Activated CD4-positive, CD25-positive, alpha-beta regulatory T cell treated with anti-CD3 and anti-CD28 coated beads, Interleukin-2, amount 50 U/mL, for 16 hours (primary cell): Measurements from ENCODE around the gene GPR156.
"Not testable (repeated sequence)": the region's sequence is repeated elsewhere in the genome, so short reads cannot be mapped to it uniquely, and the experiment has no call there.

ENCODE experiments used
- DNase-seq: peaks from one replicate; pipeline ENCODE4 v3.0.0-alpha.2; 2020; ENCODE audit warnings: low read depth, low spot score

Gene GPR156

GRCh38 chr3:120274739-120275167 lies 10.3 kb downstream of the GPR156 start:
- no peak for DNase-seq

- no peak for DNase-seq
Observed at GRCh38 chr3:120272286-120272685, 12.7 kb downstream of the GPR156 start.

DNA sequence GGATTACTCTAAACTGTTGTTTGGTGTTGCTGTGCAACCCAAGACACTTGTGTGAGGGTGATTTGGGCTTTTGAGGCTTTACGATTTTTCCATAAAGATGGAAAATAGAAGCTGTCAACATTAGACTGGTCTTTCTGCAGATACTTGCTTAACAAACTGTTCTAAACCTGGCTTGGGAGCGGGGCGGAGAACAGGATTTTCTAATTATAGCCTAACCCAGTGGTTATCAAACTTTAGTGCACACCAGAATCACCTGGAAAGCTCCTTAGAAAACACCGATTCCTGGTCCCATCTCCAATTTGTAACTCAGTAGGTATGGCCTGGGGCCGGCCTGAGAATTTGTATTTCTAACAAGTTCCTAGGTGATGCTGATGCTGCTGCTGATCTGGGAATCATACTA lies 19.0 kb downstream of the GPR156 start:
- no peak for DNase-seq

GRCh38 chr3:120264963-120265362 lies 20.1 kb downstream of the GPR156 start:
- no peak for DNase-seq

DNA sequence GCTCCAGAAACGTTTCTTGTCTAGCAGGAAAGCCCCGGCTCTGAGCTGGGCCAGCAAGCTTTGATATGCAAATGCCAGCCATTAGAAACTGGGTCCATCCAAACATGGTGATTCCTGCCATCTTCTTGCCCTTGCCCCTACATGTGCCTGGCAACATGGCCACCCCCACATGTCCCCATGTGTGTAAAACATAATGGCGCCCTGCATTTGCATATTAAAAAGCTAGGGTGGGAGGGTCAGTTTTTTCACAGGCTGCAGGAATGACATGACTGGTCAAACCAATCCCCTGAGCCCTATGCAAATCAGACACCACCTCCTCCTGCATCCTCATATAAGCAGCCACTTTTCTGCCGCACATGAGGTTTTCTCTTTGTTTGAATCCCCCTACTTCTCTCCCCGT lies 21.2 kb downstream of the GPR156 start:
- DNase-seq, result no peak

- DNase-seq, result no peak
Observed at GRCh38 chr3:120258009-120258408, 27.0 kb downstream of the GPR156 start.

GRCh38 chr3:120245386-120245785 lies 39.6 kb downstream of the GPR156 start:
- DNase-seq, result no peak

- no peak for DNase-seq
Observed at GRCh38 chr3:120244834-120245225, 40.2 kb downstream of the GPR156 start.

- DNase-seq, result no peak
Observed at GRCh38 chr3:120239644-120240043, 45.4 kb downstream of the GPR156 start.

- DNase-seq, result no peak
Observed at GRCh38 chr3:120227710-120228347, 57.2 kb downstream of the GPR156 start.

DNA sequence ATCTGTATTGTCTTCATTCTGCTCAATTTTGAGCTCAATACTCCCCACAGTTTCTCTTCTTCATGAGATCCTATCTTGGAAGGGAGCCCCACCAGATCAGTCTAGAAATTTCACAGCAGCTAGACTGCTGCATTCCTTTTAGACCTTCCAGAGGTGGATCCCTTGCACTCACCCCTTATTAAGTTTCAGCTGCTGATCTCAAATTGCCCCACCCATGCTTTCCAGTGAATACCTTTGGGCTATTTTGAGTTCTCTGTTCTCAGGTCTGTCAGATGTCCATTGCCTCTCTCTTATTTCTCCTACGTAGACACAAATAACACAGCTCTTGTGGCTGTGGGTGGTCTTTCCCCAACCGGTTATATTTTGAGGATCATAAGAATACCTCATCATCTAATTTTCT lies 60.8 kb downstream of the GPR156 start:
- DNase-seq, result no peak

DNA sequence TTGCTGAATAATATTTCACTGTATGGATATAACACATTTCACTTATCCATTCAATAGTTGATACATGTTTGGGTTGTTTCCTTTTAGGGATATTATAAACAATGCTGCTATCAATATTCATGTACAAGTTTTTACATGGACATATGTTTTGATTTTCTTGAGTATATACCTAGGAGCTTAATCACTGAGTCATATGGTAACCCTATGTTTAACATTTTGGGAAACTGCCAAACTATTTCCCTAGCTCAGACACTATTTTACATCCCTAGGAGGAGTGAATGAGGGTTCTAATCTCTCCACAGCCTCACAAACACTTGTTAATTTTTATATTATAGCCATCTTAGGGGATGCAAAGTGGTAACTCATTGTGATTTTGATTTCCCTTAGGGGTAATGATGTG lies 66.0 kb downstream of the GPR156 start:
- no peak for DNase-seq

DNA sequence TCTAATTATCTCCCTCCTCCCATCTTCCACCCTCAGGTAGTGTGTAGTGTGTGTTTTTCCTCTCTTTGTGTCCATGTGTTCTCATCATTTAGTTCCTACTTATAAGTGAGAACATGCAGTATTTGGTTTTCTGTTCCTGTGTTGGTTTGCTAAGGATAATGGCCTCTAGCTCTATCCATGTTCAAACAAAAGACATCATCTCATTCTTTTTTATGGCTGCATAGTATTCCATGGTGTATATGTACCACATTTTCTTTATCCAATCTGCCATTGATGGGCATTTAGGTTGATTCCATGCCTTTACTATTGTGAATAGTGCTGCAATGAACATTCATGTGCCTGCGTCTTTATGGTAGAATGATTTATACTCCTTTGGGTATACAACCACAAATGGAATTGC lies 68.4 kb downstream of the GPR156 start:
- DNase-seq, result not testable (repeated sequence)

DNA sequence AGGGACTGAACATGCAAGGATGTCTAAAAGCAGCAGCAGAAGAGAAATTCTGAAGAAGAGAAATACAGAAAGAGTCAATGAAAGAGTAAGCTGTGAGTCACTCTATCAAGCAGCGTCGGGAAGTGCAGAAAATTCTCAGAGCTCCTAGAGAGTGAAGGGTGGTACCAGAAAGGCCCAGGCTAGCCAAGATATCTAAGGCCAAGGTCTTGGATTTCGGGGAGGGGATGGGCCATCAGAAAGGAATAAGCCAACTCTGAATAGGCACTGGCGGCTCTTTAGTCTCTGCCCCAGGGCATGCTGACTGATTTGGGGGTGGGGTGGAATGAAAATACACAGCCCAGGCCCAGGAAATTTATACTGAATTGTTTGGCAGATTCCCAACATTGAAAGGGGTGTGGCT lies 70.8 kb downstream of the GPR156 start:
- DNase-seq, result no peak

DNA sequence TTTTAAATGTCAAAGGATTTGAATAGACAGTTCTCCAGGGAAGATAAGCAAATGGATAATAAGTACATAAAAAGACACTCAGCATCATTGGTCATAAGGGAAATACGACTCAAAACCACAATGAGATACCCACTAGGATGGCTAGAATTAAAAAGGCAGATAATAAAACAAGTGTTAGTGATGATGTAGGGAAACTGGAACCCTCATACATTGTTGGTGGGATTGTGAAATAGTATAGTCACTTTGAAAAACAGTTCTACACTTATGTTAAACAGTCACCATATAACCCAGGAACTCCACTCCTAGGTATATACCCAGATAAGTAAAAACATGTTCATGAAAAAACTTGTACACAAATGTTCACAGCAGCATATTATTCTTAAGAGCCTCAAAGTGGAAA lies 72.5 kb downstream of the GPR156 start:
- no peak for DNase-seq

DNA sequence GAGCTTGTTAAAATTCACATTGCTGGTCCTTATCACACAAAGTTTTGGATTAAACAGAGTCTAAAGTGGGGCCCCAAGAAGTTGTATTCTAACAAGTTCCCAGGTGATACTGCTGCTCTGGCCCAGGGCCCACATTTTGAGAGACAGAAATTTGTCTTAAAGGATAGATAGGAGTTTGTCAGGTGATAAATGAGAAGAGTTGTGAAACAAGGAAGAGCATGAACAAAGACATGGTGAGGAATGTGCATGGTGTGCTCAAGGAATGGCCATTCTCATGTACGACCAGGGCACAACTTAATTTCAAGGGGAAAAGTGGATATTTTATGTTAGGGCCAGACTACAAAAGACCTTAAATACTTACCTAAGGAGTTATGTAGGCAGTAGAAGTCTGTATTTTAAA lies 75.6 kb downstream of the GPR156 start:
- no peak for DNase-seq

DNA sequence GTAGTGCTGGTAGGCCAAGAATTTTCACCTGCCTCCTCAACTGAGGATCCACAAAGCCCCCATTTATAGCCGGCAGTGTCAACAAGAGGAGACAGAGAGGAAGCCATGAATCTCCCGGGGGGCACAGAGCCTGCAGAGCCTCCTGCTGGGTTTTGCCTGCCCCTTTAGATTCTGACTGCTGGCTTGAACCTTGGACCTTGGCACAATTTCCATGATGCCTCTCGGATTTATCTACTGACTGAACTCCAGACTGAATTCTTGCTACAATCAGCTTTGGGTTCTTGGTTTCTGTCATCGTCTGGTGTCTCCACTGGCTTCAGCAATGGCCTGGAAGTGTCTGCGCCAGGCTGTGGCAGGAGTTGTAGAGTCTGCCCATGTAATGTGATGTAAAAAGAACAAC lies 80.7 kb downstream of the GPR156 start:
- DNase-seq, result no peak

- DNase-seq, result no peak
Observed at GRCh38 chr3:120203621-120204020, 81.4 kb downstream of the GPR156 start.

- no peak for DNase-seq
Observed at GRCh38 chr3:120203016-120203415, 82.0 kb downstream of the GPR156 start.

GRCh38 chr3:120202363-120202762 lies 82.7 kb downstream of the GPR156 start:
- no peak for DNase-seq

DNA sequence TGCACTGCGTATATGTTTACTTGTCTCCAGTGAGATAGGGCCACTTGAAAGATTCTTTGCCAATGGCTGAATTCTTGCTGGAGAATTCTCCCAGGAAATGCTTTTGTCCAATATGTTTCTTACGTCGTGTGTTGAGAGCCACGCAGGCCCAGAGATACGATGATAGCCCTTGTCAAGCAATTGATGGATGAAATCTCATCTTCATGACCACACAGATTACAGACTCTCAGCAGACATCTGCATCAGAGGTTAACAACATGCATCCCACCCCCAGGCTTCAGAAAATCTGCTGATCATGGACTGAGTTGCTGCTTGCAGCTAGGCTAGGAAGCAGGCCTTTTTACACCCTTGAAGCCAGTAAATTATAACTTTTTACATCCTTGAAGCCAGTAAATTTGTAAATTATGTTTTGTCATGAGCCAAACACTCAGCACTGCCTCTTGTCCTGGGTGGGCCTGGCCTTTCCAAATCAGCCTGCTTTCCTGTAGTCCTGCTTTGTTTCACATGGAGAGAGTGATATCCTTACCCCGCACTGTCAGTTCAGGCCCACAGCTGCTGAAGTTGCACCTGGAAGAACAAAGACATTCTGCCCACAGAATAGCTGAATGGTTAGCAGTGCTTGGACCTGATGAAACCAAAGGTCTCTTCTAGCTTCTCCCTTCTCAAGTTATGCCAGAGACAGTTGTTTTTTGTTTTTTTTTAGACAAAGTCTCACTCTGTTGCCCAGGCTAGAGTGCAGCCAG lies 84.4 kb downstream of the GPR156 start:
- no peak for DNase-seq

GRCh38 chr3:120198305-120198878 lies 86.6 kb downstream of the GPR156 start:
- no peak for DNase-seq

- no peak for DNase-seq
Observed at GRCh38 chr3:120196812-120197211, 88.2 kb downstream of the GPR156 start.
